NCI-H510A (cell line): ENCODE results near the gene RUFY1.
"Not testable (repeated sequence)": the region's sequence is repeated elsewhere in the genome, so short reads cannot be mapped to it uniquely, and the experiment has no call there.

Experiments
- DNase-seq: peaks from one replicate; lab custom pipeline; 2025; lab: John Stamatoyannopoulos, UW

The RUFY1 gene

DNA sequence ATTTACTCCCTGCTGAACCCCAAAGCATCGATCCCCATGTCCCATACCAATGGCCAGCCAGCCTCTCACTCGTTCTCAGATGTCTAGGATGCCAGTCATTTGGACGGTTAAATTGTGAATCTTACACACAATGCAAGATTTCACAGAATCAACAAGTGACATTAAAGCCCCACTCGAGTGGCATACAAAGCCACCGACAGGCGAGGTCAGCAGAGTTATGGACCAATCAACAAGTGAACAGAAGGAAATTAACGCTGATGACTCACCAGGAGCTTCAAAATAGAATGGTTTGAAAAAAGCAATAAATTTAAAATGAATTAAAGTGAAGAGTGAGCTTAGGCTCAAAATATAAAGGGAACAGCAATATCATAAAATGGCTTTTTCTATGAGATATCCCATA lies 8.2 kb upstream of the RUFY1 start:
- no peak for DNase-seq

DNA sequence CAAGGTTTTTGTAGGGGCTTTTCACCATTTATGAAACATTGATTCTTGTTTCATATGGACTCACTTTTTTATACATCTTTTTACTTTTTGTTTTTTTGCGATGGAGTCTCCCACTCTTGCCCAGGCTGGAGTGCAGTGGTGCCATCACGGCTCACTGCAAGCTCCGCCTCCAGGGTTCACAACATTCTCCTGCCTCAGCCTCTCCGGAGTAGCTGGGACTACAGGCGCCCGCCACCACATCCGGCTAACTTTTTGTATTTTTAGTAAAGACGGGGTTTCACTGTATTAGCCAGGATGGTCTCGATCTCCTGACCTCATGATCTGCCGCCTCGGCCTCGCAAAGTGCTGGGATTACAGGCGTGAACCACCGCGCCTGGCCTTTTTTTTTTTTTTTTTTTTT lies 7.1 kb upstream of the RUFY1 start:
- not testable (repeated sequence) for DNase-seq

DNA sequence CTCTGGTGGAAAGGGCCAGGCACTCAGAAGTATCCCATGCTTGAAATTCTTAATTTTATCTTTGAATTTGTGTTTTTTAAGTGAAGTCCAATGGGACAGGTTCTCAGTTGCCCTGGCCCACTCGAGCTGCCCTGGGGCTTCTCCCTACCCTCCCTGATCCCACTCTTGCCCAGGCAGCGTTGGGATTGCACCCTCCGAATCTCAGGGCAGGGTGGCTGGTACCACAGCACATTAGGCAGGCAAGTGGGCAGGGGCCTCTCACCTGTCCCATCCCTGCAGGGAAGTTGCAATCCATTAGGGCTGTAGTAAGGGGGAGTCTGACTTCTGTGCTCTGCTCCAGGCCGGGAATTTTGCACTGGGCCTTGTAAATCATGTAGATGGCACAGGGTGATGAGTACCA lies 2.7 kb downstream of the RUFY1 start:
- no peak for DNase-seq

DNA sequence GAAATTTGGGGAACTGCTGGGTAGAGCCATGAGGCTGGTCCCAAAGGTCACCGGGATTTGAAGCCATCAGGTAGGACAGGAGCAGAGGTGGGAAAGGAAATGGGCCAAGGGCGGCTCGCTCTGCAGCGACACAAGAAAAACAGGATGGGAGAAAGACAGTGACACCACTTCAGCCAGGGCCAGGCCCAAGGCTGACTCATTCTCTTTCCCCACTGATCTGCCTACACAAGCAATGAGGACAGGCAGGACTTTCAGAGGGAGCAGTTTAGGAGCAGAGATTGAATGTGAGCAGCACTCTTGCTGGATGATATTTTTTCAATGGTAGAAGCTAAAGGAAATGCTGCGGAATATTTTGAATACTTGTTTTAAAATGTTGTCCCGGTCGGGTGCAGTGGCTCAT lies 3.5 kb downstream of the RUFY1 start:
- DNase-seq, result no peak

DNA sequence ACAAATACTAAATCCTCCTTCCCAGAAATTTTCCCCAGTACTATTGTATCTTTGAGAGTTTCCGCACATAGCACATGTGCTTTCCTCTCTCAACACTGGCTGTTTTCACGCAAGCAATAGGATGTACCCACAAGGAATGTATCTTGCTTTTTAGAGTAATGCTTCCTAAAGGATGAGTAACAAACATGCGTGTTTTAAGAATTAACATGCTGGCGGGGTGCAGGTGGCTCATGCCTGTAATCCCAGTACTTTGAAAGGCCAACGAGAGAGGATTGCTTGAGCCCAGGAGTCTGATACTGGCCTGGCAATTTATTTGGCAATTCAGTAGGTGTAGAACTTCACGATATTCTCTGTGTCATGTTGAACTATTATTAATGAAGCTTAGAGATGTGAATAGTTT lies 4.6 kb downstream of the RUFY1 start:
- no peak for DNase-seq

DNA sequence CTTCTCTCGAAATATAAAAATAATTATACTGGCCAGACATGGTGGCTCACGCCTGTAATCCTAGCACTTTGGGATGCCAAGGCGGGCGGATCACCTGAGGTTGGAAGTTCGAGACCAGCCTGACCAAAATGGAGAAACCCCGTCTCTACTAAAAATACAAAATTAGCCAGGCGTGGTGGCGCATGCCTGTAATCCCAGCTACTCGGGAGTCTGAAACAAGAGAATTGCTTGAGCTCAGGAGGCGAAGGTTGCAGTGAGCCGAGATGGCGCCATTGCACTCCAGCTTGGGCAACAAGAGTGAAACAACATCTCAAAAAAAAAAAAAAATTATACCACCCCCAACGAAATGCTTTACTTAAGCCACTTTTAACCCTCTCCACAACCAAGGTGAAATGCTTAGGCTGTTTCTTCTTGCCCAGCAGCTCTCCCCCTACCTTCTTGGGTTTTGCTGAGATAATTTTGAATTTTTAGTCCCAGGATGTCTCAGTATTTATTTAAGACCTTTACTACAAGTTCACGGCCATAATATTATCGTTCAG lies 8.0 kb downstream of the RUFY1 start:
- DNase-seq, result not testable (repeated sequence)

DNA sequence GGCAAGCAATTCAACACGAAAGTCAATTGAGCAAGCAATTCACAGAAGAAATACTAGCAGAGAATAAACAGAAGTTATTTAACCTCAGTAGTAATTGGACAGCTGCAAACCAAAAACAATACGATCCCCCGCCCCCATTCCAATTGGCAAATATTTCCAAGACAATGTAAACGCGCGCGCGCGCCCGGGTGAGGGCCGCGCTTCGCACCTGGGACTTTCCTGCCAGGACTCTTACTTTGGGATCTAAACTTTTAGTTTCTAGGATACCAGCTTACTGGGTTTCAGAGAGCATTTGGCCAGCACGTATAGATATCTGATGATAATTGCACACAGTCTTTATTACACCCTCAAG lies 8.6 kb downstream of the RUFY1 start:
- peak; percentile 41 for DNase-seq

DNA sequence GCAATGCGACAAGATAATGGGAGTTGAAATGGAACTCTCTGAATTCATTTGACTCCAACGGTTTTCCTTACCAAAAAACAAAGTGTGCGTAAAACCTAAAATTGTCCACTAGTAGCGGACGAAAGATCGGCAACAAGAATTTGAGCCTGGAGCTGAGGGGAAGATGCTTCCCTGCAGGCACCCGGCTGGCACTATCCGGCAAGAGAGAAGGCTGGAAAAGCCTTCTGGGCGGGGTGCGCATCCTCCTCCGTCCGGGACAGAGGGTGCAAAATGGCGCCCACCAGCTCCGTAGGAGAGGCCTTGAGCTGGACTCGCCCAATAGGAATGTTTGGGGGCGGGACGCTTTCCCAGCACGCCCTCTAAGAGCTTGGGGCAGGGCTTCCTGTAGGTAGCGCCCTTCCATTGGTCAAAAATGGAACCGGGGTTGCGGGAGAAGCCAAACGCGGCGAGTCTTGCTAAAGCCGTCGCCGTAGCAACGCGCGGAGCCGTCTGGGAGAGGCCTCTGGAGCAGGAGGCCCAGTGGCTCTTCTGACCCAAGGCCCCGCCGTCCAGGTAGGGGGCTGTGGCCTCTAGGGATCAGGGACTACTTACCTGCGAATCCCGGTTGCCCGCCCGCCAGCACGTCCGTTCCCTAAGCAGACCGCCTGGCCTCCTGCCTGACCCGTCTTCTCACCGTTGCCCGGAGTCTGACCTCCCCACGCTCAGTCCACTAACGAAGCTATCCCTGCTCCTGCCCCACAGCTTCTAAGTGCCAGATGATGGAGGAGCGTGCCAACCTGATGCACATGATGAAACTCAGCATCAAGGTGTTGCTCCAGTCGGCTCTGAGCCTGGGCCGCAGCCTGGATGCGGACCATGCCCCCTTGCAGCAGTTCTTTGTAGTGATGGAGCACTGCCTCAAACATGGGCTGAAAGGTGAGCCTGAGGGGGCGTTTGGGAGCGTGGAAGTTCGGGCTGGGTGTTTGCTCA lies 9.2 kb downstream of the RUFY1 start:
- DNase-seq, result peak; percentile 94

DNA sequence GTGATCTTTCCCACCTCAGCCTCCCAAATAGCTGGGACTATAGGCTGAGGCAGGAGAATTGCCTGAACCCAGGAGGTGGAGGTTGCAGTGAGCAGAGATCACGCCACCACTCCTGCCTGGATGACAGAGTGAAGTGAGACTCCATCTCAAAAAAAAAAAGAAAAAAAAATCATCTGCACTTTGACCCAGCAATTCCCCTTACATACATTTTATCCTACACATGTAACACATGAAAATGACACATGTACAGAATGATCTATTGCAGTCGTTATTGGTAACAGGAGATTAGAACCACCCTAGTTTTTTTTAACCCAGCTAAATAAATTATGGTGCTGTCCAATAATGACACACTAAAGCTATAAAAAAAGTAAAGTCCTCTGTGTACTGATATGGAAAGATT lies 14.2 kb downstream of the RUFY1 start:
- DNase-seq, result no peak

DNA sequence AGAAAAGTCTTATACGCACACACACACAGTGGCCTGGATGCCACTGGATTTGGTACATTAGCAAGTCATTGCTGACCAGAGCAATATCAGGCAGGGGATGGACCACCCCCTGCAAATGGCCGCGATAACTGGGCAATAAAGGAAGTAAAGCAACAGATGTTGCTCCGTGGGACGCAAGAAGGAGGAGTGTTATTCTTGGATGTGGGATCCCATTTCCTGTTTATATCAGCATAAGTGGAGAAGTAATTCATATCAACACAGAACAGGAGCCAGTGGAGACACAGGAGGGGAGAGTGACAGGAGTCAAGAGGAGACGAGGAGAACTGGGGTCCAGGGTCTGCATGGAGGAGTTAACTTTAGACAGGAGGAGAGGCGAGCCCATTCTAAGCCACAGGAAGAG lies 18.4 kb downstream of the RUFY1 start:
- DNase-seq, result no peak

DNA sequence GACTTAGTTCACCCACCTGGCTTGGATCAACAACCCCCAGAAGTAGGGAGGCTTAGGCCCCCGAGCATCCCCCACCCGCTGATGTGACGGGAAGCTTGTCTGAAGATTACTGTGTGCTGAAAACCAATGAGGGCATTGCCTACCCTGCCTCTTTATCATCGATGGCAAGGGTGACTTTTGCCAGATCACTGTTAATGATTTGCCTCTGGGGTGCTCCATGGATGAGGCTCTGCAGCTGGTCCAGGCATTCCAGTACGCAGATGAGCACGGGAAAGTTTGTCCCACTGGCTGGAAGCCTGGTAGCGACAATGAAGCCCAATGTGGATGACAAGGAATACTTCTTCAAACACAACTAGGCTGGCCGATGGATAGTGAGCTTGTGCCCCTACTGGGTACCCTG lies 22.0 kb downstream of the RUFY1 start:
- DNase-seq, result no peak

DNA sequence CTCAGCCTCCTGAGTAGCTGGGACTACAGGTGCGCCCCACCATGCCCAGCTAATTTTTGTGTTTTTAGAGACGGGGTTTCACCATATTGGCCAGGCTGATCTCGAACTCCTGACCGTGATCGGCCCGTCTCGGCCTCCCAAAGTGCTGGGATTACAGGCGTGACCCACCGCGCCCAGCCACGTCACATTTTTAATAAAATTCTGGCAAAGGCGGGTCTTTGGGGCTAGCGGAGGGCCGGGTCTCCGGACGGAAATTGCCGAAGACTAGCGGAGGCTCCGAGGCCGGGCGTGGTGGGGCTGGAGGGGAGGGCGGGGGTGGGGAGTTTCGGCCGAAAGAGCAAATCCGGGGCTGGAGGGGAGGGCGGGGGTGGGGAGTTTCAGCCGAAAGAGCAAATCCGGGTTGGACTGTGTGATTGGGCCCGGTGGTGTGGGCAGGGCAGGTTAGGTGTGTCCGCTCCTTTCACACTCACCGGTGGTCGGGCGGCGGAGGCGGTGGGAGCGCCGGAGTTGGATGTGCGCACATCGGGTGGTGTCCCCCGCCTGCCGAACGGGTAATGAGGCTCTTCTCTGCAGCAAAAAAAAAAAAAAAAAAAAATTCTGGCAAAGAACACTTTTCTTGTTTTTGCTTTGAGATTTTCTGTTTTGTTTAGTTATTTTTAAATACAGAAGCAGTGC lies 27.1 kb downstream of the RUFY1 start:
- DNase-seq, result no peak

DNA sequence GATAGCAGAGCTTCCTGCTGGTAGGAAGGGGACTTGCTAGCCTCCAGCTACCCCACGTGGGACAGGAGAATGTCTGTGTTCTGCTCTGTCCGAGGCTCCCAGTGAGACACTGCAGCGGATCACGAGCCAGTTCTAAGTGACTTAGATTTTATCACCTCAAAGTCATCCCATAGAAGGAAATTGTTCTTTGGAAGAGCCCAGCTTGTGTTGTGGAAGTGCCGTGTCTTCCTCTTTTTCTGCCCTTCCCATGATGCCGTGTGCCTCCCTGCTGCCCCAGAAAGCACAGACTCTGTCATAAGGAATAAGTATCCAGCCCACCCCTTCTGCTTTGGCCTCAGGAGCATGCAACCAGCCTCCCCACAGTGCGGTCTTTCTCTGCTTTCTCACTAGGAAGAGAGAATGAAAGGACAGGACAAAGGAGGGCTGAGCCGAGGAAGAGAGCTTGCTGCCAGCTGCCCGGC lies 35.6 kb downstream of the RUFY1 start:
- no peak for DNase-seq

DNA sequence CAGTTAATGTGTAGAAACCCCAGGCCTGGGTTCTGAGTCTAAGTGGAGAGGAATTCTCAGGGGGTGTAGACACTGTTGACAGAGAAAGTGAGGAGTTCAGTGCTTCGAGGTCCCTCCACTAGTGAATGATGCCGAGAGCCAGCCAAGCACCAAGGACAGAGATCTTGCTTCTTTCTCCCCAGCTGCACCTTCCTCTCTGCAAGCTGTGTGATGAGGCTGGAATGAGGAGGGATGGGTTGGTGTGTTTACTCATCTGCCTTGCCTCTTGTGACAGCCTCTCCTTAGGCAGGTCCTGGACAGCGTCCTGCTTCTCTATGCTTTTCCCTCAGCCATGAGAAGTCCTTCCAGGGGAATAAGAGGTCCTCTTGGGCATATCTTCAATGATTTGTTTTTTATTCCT lies 37.8 kb downstream of the RUFY1 start:
- DNase-seq, result no peak

DNA sequence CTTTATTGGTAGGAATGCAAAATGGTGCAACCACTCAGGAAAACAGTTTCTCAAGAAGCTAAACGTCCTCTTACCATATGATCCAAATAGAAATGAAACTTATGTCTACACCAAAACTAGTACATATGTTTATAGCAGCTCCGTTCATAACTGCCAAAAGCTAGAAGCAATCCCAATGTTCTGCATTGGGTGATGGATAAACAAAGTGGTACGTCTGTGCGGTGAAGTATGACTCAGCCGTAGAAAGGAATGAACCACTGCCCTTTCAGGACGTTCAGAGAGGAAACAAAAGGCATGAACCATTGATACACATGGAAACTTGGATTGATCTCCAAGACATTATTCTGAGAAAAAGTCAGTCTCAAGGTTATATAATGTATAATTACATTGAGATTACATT lies 45.6 kb downstream of the RUFY1 start:
- DNase-seq, result no peak

DNA sequence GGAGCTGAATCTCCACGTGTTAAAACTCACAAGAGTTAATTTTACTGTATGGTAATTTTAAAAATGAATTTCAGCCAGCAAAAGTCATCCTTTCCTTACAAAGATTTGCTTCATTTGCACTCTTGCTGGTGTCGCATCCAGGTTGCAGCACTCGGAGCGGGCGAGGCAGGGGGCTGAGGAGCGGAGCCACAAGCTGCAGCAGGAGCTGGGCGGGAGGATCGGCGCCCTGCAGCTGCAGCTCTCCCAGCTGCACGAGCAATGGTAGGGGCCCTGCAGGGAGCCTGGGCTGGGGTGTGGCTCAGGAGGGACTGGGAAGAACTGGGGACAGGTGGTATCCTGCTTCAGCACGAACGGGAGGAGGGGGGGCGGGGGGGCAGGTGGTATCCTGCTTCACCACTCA lies 46.1 kb downstream of the RUFY1 start:
- peak; percentile 70 for DNase-seq

DNA sequence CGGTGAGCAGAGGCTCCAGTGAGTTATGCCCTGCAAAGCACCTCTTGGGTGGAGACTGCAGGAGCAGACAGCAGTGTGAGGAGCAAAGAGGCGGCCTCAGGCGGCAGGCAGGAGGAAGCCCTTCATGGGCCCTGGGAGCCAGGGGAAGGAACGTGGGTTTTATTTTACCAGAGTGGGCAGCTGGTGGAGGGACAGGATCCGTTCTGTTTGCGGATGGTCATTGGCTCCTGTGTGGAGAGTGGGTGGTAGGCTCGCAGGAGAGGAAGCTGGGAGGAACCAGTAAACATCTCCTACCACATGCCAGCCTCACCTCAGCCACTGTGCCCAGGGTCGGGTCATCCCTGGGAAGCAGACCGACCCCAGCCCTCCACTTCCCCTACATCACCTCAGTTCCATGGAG lies 48.7 kb downstream of the RUFY1 start:
- no peak for DNase-seq

DNA sequence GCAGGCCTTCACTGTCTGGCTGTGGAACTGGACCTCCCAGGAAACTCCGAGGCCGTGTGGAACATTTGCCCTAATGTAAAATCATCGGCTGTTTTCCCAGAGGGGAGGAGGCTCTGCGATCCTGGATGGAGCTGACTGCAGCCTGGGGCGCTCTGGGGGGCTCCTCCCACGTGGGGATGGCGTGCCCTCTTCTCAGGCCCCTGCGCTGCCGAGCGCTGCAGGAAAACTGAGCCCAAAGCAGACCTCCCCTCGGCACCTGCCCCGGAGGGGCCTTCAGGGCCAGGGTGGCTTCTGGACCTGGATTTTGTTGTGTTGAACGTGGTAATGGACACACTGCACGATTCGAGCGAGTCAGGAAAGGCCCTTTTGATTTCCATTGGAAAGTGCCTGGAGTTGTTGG lies 49.2 kb downstream of the RUFY1 start:
- DNase-seq, result no peak

DNA sequence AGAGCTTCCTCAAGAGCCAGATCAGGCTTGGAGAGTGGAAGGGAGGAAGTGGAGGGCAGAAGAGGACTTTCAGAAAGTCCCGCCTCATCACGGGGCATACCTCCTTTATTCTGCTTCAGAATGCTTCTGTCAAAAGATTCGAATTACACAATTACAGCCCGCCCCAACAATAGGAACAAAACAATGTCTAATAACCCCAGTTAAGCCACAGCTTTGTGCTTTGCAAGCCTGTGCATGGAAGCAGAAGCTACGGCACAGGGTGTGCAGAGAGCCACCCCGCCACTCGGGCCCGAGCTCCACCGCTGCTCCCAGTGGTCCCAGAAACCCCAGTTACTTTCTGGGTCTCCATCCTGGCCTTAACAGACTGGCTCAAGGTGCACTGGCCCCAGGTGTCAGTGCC lies 49.6 kb downstream of the RUFY1 start:
- no peak for DNase-seq

DNA sequence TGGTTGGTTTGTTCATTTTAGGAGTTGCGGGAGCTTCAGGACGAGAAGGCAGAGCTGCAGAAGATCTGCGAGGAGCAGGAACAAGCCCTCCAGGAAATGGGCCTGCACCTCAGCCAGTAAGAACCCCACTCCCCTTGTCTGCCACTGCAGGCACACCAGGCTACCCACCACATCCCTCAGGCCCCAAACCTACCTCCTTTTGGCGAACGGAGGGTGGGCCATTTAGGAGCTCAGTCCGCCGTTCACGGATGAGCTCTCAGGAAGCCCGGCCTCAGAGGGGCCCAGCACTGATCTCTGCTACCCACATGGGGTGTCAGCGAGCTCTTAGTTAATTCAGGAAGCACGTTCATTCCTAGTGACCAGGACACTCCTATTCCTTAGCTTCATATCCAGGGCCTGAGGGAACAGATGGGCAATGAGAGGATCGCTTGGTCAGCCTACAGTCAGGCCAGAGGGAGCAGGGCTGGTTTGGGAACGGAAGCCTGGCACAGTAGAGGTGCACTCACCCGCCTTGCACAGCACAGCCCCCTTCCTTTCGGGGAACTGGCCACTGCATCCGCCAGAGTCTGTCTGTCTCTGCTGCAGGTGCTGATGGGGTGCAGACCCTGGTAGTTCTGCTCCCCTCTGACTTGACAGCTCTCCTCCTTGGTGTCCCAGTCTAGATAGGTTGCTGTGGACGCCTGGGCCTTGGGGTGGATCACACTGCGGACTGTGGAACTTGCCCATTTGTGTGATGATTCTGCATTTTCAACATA lies 51.7 kb downstream of the RUFY1 start:
- no peak for DNase-seq

DNA sequence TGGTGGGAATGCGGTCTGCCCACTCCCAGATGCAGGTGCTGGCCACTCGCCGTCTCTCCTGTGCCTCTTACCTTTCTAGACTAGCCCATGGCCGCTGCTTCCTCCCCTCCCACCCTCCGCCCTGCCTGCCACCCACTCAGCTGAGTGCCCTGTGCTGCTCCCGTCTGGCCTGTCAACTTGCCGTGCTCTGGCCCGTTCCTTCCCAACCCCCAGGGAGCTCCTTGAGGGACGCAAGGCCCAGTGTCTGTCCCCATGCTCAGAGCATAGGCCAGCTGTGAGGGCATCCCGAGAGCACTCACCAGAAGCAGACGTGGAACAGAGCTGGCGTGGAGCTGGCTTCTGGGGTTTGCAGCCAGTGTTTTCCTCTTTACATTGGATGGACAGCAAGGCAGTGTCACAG lies 53.0 kb downstream of the RUFY1 start:
- no peak for DNase-seq

DNA sequence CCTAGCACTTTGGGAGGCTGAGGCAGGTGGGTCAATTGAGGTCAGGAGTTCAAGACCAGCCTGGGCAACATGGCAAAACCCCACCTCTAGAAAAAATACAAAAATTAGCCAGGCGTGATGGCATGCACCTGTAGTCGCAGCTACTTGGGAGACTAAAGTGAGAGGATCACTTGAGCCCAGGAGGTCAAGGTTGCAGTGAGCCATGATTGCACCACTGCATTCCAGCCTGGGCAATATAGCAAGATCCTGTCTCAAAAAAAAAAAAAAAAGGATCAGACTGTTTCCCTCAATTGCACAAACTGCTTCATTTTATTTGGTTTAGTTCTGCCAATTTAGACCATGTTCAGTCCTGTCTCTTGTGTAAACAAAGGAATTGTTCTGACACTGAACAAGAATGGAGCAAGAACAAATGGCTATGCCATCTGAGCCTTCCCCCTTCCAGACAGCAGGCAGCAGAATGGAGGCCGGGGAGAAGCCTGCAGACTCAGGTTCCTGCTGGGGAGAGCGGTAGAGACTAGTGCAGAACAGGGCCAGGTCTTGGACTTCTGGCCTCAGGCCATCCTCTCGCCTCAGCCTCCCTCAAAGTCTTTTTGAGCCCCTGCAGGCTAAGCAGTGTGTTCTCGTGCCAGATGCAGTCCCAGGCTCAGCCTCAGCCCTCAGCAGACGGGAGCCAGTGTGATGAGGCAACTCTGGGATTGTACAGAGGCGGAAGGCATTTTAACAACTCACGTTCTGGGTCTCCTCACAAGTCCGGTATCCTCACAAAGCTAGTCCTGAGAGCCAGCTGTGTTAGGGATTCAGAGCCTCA lies 54.9 kb downstream of the RUFY1 start:
- no peak for DNase-seq
